Right atrium auricular region (tissue), 2 donors: ENCODE results near the gene MORC2. TPM values are rescaled to one million over a fixed set of nuclear protein-coding genes. Genes with fewer than 3 reads are reported as not detected.

Source experiments
- DNase-seq: peaks from one replicate; pipeline ENCODE4 v3.0.0-alpha.2; 2019; ENCODE audit warnings: low spot score
- H3K27ac ChIP-seq, 2 donors: fragments of 200-600 bp; sonication (generic); 1 replicate in 1 of 2; 2 replicates in 1 of 2; pipeline ENCODE4 v1.5.1; 2016 to 2019
- H3K27me3 ChIP-seq, 2 donors: fragments of 200-600 bp; sonication (generic); one replicate each; pipeline versions ENCODE4 v1.5.1 to v1.6.0; 2017 to 2019
- H3K36me3 ChIP-seq: fragments of 200-600 bp; sonication (generic); one replicate; pipeline ENCODE4 v1.5.1; 2016
- H3K4me1 ChIP-seq, 2 donors: fragments of 200-600 bp; sonication (generic); one replicate each; pipeline versions ENCODE4 v1.5.1 to v1.6.0; 2017 to 2019
- H3K4me3 ChIP-seq, 2 donors: fragments of 200-600 bp; sonication (generic); 1 replicate in 1 of 2; 2 replicates in 1 of 2; pipeline ENCODE4 v1.5.1; 2017 to 2019; ENCODE audit warnings: mild to moderate bottlenecking in 1 of 2, moderate library complexity in 1 of 2
- H3K9me3 ChIP-seq, 2 donors: fragments of 200-600 bp; sonication (generic); one replicate each; pipeline ENCODE4 v1.5.1; 2019
- total RNA-seq, 2 donors: library from RNA; depleted of rRNA; stranded (reverse); fragments of >200 nt; gene quantifications; one replicate each; pipeline ENCODE4 v1.1.0, GENCODE V29; 2016
- TF ChIP-seq, protein P1 (sequence below), 2 donors: fragments of 200-600 bp; sonication (generic); IDR thresholded peaks; one replicate each; pipeline ENCODE4 v1.5.1; 2019; ENCODE audit warnings: antibody characterized with exemption in 2 of 2

MORC2 gene
- total RNA-seq, 2 donors from 2014 or later, result 20.1 to 21.0 TPM

DNA sequence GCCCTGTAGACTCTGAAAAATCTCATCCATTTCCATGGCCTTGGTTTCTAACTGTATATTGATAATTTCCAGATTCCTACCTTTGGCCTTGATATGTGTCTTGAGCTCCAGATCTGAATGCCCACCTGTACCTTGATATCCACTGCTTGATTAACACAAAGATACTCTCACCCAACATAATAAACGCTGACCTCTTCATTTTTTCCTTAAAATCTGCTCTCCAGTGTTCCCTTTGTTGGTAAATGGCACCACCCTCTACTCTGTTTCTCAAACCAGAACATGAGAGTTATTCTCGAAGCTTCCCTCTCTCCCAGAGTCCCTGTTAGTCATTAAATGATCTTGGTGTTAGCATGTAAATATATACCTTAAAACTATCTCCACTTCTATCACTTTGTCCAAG lies 13.9 kb upstream of the MORC2 start:
- Histone ChIP-seq H3K4me1 (no peaks in the 10 kb centered on the region), H3K27me3 (no peaks in the 10 kb centered on the region), H3K4me3 (no peak overlapping the region), H3K9me3 (peaks cover 0 to 25% of the 10 kb centered on the region in 2 donors), H3K27ac (no peak overlapping the region), H3K36me3 (no peaks in the 10 kb centered on the region)
- TF ChIP-seq, protein P1, sequence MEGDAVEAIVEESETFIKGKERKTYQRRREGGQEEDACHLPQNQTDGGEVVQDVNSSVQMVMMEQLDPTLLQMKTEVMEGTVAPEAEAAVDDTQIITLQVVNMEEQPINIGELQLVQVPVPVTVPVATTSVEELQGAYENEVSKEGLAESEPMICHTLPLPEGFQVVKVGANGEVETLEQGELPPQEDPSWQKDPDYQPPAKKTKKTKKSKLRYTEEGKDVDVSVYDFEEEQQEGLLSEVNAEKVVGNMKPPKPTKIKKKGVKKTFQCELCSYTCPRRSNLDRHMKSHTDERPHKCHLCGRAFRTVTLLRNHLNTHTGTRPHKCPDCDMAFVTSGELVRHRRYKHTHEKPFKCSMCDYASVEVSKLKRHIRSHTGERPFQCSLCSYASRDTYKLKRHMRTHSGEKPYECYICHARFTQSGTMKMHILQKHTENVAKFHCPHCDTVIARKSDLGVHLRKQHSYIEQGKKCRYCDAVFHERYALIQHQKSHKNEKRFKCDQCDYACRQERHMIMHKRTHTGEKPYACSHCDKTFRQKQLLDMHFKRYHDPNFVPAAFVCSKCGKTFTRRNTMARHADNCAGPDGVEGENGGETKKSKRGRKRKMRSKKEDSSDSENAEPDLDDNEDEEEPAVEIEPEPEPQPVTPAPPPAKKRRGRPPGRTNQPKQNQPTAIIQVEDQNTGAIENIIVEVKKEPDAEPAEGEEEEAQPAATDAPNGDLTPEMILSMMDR (IDR thresholded peaks at IDR 0.05), result no peak
- no peak for DNase-seq

DNA sequence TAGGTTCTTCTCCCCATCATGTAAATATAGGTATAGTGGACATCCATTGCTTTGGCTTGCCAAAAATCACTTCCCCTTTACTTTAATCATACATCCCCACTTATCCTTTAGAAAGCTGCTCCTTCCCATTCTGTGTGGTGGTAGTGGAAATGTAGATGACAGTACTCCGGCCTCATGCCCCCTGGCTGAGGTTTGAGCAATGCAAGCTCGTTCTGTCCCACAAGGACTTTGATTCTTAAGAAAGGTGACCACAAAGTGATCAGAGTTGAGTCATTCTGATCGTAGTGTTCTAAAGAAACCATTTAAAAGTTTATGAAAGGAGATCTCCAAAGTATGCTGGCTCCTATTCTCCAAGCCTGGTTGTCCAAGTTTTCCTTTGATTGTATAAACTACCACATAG lies 11.4 kb upstream of the MORC2 start:
- H3K4me3 ChIP-seq, result no peak overlapping the region
- H3K27ac ChIP-seq, result no peak overlapping the region
- TF ChIP-seq, protein P1 (IDR thresholded peaks at IDR 0.05), result no peak
- peaks cover 0 to 44% of the 10 kb centered on the region in 2 donors for H3K9me3 ChIP-seq
- DNase-seq, result no peak
- H3K36me3 ChIP-seq, result peaks cover 7% of the 10 kb centered on the region
- H3K27me3 ChIP-seq, result no peaks in the 10 kb centered on the region
- H3K4me1 ChIP-seq, result no peaks in the 10 kb centered on the region

DNA sequence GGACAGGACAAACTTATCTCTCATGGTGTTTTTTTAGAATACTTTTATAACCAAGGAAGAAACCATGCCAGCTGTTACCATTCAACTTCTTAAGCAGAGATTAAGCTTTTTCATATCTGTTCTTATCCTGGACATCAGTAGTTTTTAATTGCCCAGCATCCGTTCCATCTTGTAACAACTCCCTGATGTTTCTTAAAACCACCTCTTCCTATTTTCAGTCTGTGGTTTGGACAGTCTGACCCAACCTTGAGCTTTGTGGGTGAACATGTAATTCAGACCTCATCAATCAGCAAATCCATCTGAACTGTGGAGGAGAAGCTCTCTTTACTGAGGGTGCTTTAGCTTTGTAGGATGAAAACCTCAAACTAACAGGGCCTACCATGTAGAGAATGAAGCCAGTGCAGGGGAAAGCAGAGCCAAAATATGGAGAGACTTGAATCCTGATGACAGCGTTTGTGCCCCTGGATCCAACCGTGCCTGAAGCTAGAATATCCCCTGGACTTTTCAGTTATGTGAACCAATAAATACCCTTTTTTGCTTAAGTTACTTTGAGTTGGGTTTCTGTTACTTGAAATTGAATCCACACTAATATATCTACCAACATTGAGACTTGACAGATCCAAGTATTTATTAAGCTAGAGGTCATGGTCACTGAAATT lies 9.9 kb upstream of the MORC2 start:
- peaks cover 0 to 58% of the 10 kb centered on the region in 2 donors for H3K9me3 ChIP-seq
- H3K36me3 ChIP-seq, result peaks cover 12% of the 10 kb centered on the region
- H3K4me3 ChIP-seq, result no peak overlapping the region
- TF ChIP-seq, protein P1 (IDR thresholded peaks at IDR 0.05), result no peak
- no peak overlapping the region for H3K27ac ChIP-seq
- no peaks in the 10 kb centered on the region for H3K27me3 ChIP-seq
- H3K4me1 ChIP-seq, result no peaks in the 10 kb centered on the region
- DNase-seq, result no peak

DNA sequence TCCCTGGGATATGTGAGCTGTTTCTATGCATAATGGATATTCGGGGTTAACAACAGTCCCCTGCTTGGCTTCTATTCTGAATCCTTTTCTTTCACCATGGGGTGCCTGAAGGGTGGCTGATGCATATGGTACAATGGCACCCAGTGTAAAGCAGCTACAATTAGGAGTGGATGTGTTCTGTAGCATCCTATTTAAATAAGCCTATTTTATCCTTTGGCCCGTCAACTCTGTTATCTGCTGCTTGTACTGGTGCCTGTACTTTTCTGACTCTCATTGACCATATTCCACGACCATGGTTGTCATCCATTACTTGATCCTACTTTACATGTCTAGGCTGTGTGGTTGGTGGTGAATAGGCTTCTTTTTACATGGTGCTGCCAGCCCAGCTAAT lies 1.8 kb upstream of the MORC2 start:
- Histone ChIP-seq H3K36me3 (peaks cover 32% of the 10 kb centered on the region), H3K27me3 (no peaks in the 10 kb centered on the region), H3K9me3 (peaks cover 0 to 50% of the 10 kb centered on the region in 2 donors), H3K4me1 (peaks cover 0 to 36% of the 10 kb centered on the region in 2 donors), H3K27ac (peak overlapping the region in 1 of 2 donors; percentile 96), H3K4me3 (peak overlapping the region; percentile 64 to 68)
- TF ChIP-seq, protein P1 (IDR thresholded peaks at IDR 0.05), result no peak
- DNase-seq, result no peak

DNA sequence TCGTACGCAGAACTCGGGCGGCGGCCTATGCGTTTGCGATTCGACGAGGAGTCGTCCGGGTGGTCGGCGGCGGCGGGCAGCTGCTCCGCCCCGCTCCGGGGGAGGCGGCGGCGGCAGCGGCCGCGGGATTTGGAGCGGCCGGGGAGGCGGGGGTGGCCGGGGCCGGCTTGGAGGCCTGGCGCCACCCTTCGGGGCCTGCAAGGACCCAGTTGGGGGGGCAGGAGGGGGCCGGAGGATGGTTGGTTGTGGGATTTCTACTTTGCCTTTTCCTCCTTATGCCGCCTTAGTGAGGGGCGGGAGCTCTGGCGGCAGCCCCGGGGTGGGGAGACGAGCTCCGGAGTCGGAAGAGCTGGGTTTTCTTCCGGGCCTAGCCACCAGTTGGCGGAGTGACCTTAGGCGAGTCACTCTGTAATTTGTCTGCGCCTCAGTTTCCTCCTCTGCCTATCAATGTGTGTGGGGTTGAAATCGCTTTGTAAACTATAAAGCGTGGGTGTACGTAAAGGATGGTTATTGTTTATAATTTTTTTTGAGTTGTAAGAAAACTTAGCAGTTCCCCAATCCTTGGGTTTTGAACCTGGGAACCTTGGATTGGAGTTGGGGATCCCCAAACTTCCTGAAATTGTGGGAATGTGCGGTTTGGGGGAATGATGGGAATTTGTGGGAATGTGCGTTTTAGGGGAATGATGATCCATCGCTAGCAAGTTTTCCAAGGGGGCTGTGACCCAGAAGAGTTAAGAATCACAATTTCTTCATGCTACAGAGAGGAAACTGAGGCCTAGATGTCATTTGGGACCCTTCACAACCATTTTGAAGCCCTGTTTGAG lies 1.2 kb upstream of the MORC2 start:
- peaks cover 28% of the 10 kb centered on the region for H3K36me3 ChIP-seq
- peak overlapping the region; percentile 64 to 68 for H3K4me3 ChIP-seq
- H3K9me3 ChIP-seq, result peaks cover 0 to 44% of the 10 kb centered on the region in 2 donors
- TF ChIP-seq, protein P1 (IDR thresholded peaks at IDR 0.05), result no peak
- peak overlapping the region; percentile 93 to 96 for H3K27ac ChIP-seq
- H3K4me1 ChIP-seq, result peaks cover 0 to 36% of the 10 kb centered on the region in 2 donors
- no peak for DNase-seq
- H3K27me3 ChIP-seq, result no peaks in the 10 kb centered on the region
